ENCODE results near the gene OVOL2. TPM values are rescaled to one million over a fixed set of nuclear protein-coding genes. Genes with fewer than 3 reads are reported as not detected.

The OVOL2 gene
- total and polyA plus RNA-seq, 2 experiments from 2014 or later = 11.2 to 11.5 TPM

GRCh38 chr20:18101125-18101810 lies 43.6 kb upstream of the OVOL2 start:
- peak overlapping the region; percentile 72 for H3K4me2 ChIP-seq
- 0 out of 2 replicates have a peak overlapping the region, but pooled peaks have one; percentile 30 for H3K4me3 ChIP-seq
- peaks cover 10% of the 10 kb centered on the region; the same call in 2 of the 3 replicates for H3K4me1 Mint-ChIP-seq
- DNase-seq (ENCODE audit: low spot score) = peak; percentile 85
- H3K27ac Mint-ChIP-seq = 0 out of 2 replicates have a peak overlapping the region, but pooled peaks have one; percentile 21
- H3K27me3 Mint-ChIP-seq (ENCODE audit: insufficient read depth, low read depth, poor library complexity) = peaks cover 2% of the 10 kb centered on the region
- H3K4me1 ChIP-seq (ENCODE audit: insufficient read depth) = peaks cover 2% of the 10 kb centered on the region; the same call in 1 of the 2 replicates
- H3F3A ChIP-seq (replicated peaks; ENCODE audit: low read depth) = no peaks in the 10 kb centered on the region; the same call in 1 of the 2 replicates
- H3K27me3 ChIP-seq (ENCODE audit: insufficient read depth) = no peaks in the 10 kb centered on the region
- no peaks in the 10 kb centered on the region for H3K9me2 ChIP-seq (ENCODE audit: insufficient read depth)
- no peaks in the 10 kb centered on the region; the same call in 2 of the 3 replicates for H3K9me3 Mint-ChIP-seq
- H4K20me1 ChIP-seq (replicated peaks; ENCODE audit: insufficient read depth) = no peaks in the 10 kb centered on the region
- H3K36me3 ChIP-seq (ENCODE audit: insufficient read depth) = no peaks in the 10 kb centered on the region
- no peaks in the 10 kb centered on the region for H3K79me2 ChIP-seq (replicated peaks; ENCODE audit: insufficient read depth)
- H3K36me3 Mint-ChIP-seq (ENCODE audit: low read depth) = no peaks in the 10 kb centered on the region
- peak overlapping the region; percentile 86 for H2AFZ ChIP-seq
- H3K27ac ChIP-seq (ENCODE audit: low read depth) = peak overlapping the region; percentile 18; the same call in 1 of the 2 replicates
- peak; percentile 84 for ATAC-seq
- TF ChIP-seq JUNB (IDR thresholded peaks at IDR 0.05; ENCODE audit: unreplicated experiment) = no peak
- no peak for TF ChIP-seq REST (IDR thresholded peaks at IDR 0.05; ENCODE audit: unreplicated experiment)
- TF ChIP-seq POLR2AphosphoS5 (IDR thresholded peaks at IDR 0.05; ENCODE audit: low read depth) = no peak
- TF ChIP-seq STAT1 (IDR thresholded peaks at IDR 0.05; ENCODE audit: unreplicated experiment) = no peak
- TF ChIP-seq NANOG (IDR thresholded peaks at IDR 0.05; ENCODE audit: borderline replicate concordance) = no peak
- no peak for TF ChIP-seq ZNF462 (CRISPR knock-in tag; IDR thresholded peaks at IDR 0.05)
- no peak for TF ChIP-seq EZH2phosphoT487 (IDR thresholded peaks at IDR 0.05; ENCODE audit: unreplicated experiment)
- TF ChIP-seq CTCF (conservative IDR thresholded peaks at IDR 0.05; ENCODE audit: low read depth in 2 of 2) = no peak
- no peak for TF ChIP-seq ZNF331 (CRISPR knock-in tag; IDR thresholded peaks at IDR 0.05; ENCODE audit: low read depth)
- TF ChIP-seq CREB1 (CRISPR knock-in tag; IDR thresholded peaks at IDR 0.05; ENCODE audit: low read depth) = no peak
- TF ChIP-seq EZH2 (IDR thresholded peaks at IDR 0.05; ENCODE audit: low read depth, unreplicated experiment) = no peak
- no peak for TF ChIP-seq ZNF114 (CRISPR knock-in tag; IDR thresholded peaks at IDR 0.05)
- peak overlapping the region; percentile 2; the same call in 2 of the 3 replicates for H3K4me3 Mint-ChIP-seq
